H9 (cell line): ENCODE measurements around the gene DSEL. TPM values are rescaled to one million over a fixed set of nuclear protein-coding genes. Genes with fewer than 3 reads are reported as not detected.

Experiments used
- DNase-seq: peaks from one replicate; pipeline ENCODE4 v3.0.0-alpha.2; 2017
- H2AFZ ChIP-seq: one replicate; pipeline ENCODE4 v1.6.1; 2013; ENCODE audit warnings: mild to moderate bottlenecking, low read length, control low read depth, moderate library complexity
- H2AK5ac ChIP-seq: 2 replicates; pipeline ENCODE4 v1.6.1; 2013; ENCODE audit warnings: low read length, control low read depth, mixed read lengths; ENCODE audit not compliant: insufficient read length
- H2BK120ac ChIP-seq: one replicate; pipeline ENCODE4 v1.6.1; 2013; ENCODE audit warnings: low read depth, mild to moderate bottlenecking, low read length, control low read depth, inconsistent platforms; ENCODE audit not compliant: poor library complexity, severe bottlenecking
- H2BK12ac ChIP-seq: 2 replicates; pipeline ENCODE4 v1.6.1; 2013; ENCODE audit warnings: low read length, control low read depth, mixed read lengths, low read depth; ENCODE audit not compliant: insufficient read length
- H2BK15ac ChIP-seq: 2 replicates; pipeline ENCODE4 v1.6.1; 2013; ENCODE audit warnings: low read depth, low read length, control low read depth
- H2BK20ac ChIP-seq: one replicate; pipeline ENCODE4 v1.6.1; 2013; ENCODE audit warnings: low read depth, mild to moderate bottlenecking, low read length, control low read depth, inconsistent platforms; ENCODE audit not compliant: poor library complexity, severe bottlenecking
- H2BK5ac ChIP-seq: 2 replicates; pipeline ENCODE4 v1.6.1; 2013; ENCODE audit warnings: low read length, control low read depth, mixed read lengths; ENCODE audit not compliant: insufficient read length
- H3K14ac ChIP-seq: 2 replicates; pipeline ENCODE4 v1.6.1; 2013; ENCODE audit warnings: low read length, control low read depth; ENCODE audit not compliant: insufficient read depth
- H3K18ac ChIP-seq: 2 replicates; pipeline ENCODE4 v1.6.1; 2013; ENCODE audit warnings: low read depth, mild to moderate bottlenecking, mixed read lengths, low read length, control low read depth; ENCODE audit not compliant: insufficient read length
- H3K23ac ChIP-seq: 2 replicates; pipeline ENCODE4 v1.6.1; 2013; ENCODE audit warnings: low read length, control low read depth, mixed read lengths, low read depth; ENCODE audit not compliant: insufficient read length
- H3K23me2 ChIP-seq: 2 replicates; pipeline ENCODE4 v1.6.1; 2013; ENCODE audit warnings: low read depth, mild to moderate bottlenecking, mixed read lengths, low read length, control low read depth; ENCODE audit not compliant: insufficient read length, poor library complexity, severe bottlenecking
- H3K27ac ChIP-seq: 2 replicates; pipeline ENCODE4 v1.5.1; 2013; ENCODE audit warnings: low read length, control low read depth, mixed read lengths, low read depth; ENCODE audit not compliant: insufficient read length
- H3K27me3 ChIP-seq: 2 replicates; pipeline ENCODE4 v1.6.1; 2013; ENCODE audit warnings: low read length, control low read depth, inconsistent platforms; ENCODE audit not compliant: insufficient read depth
- H3K4ac ChIP-seq: 2 replicates; pipeline ENCODE4 v1.6.1; 2013; ENCODE audit warnings: low read depth, mild to moderate bottlenecking, control low read depth, inconsistent platforms, low read length, moderate library complexity
- H3K4me1 ChIP-seq: 2 replicates; pipeline ENCODE4 v1.6.1; 2013; ENCODE audit warnings: low read length, control low read depth, inconsistent platforms; ENCODE audit not compliant: insufficient read depth
- H3K4me2 ChIP-seq: 2 replicates; pipeline ENCODE4 v1.6.1; 2013; ENCODE audit warnings: low read length, control low read depth, mixed read lengths; ENCODE audit not compliant: insufficient read length, insufficient read depth
- H3K56ac ChIP-seq: 2 replicates; pipeline ENCODE4 v1.6.1; 2013; ENCODE audit warnings: low read depth, mild to moderate bottlenecking, mixed read lengths, low read length, control low read depth; ENCODE audit not compliant: insufficient read length
- H3K79me1 ChIP-seq: 2 replicates; pipeline ENCODE4 v1.6.1; 2013; ENCODE audit warnings: low read depth, mild to moderate bottlenecking, moderate library complexity, low read length, control low read depth, inconsistent platforms; ENCODE audit not compliant: insufficient read depth, poor library complexity, severe bottlenecking
- H3K79me2 ChIP-seq: 2 replicates; pipeline ENCODE4 v1.6.1; 2013; ENCODE audit warnings: low read length, control low read depth, inconsistent platforms; ENCODE audit not compliant: insufficient read depth
- H3K9ac ChIP-seq: 2 replicates; pipeline ENCODE4 v1.6.1; 2013; ENCODE audit warnings: low read length, control low read depth, mixed read lengths; ENCODE audit not compliant: insufficient read length; ENCODE audit errors: extremely low read depth
- H3K9me3 ChIP-seq: one replicate; pipeline ENCODE4 v1.6.1; 2013; ENCODE audit warnings: low read depth, low read length, inconsistent platforms; ENCODE audit not compliant: control insufficient read depth
- H3T11ph ChIP-seq: one replicate; pipeline ENCODE4 v1.6.1; 2013; ENCODE audit warnings: mild to moderate bottlenecking, low read length, control low read depth, inconsistent platforms
- H4K20me1 ChIP-seq: one replicate; pipeline ENCODE4 v1.6.1; 2013; ENCODE audit not compliant: control insufficient read depth, insufficient read length, insufficient read depth
- H4K5ac ChIP-seq: 2 replicates; pipeline ENCODE4 v1.6.1; 2013; ENCODE audit warnings: low read depth, mild to moderate bottlenecking, mixed read lengths, low read length, control low read depth; ENCODE audit not compliant: insufficient read length
- H4K8ac ChIP-seq: replicated peaks from 2 replicates; pipeline ENCODE4 v1.6.1; 2013; ENCODE audit warnings: low read length, control low read depth, mixed read lengths, low read depth; ENCODE audit not compliant: insufficient read length
- H4K91ac ChIP-seq: 2 replicates; pipeline ENCODE4 v1.6.1; 2013; ENCODE audit warnings: low read depth, mild to moderate bottlenecking, moderate library complexity, mixed read lengths, low read length, control low read depth; ENCODE audit not compliant: insufficient read length
- H3K27ac Mint-ChIP-seq, 3 experiments: 2 replicates in 2 of 3; 3 replicates in 1 of 3; pipeline ENCODE4 v1.8.0; 2020 to 2021; ENCODE audit warnings: mixed read lengths in 3 of 3, mild to moderate bottlenecking in 1 of 3, moderate library complexity in 1 of 3
- H3K27me3 Mint-ChIP-seq: 2 replicates; pipeline ENCODE4 v1.8.0; 2021; ENCODE audit warnings: low read depth, mild to moderate bottlenecking, moderate library complexity, mixed read lengths
- H3K36me3 Mint-ChIP-seq, 3 experiments: 2 replicates in 2 of 3; 3 replicates in 1 of 3; pipeline ENCODE4 v1.8.0; 2020 to 2021; ENCODE audit warnings: low read depth in 3 of 3, mixed read lengths in 3 of 3; ENCODE audit not compliant: insufficient read depth in 1 of 3
- H3K4me1 Mint-ChIP-seq, 2 experiments: 2 replicates each; pipeline ENCODE4 v1.8.0; 2020; ENCODE audit warnings: mixed read lengths in 2 of 2
- H3K4me3 Mint-ChIP-seq, 2 experiments: 2 replicates in 1 of 2; 3 replicates in 1 of 2; pipeline ENCODE4 v1.8.0; 2020 to 2021; ENCODE audit warnings: mild to moderate bottlenecking in 2 of 2, mixed read lengths in 2 of 2, moderate library complexity in 1 of 2
- H3K9me3 Mint-ChIP-seq, 2 experiments: 2 replicates in 1 of 2; 3 replicates in 1 of 2; pipeline ENCODE4 v1.8.0; 2020; ENCODE audit warnings: mild to moderate bottlenecking in 2 of 2, mixed read lengths in 2 of 2, moderate library complexity in 1 of 2
- WGBS: extraction: QIAGEN DNeasy Blood & Tissue Kit; methylation state at CpG from one replicate; pipeline ENCODE4 v1.1.7; 2013; ENCODE audit warnings: missing lambda C conversion rate, low lambda C conversion rate, mixed read lengths; ENCODE audit not compliant: insufficient read length; ENCODE audit errors: extremely low coverage; 5-methylcytosine and 5-hydroxymethylcytosine counted together
- total RNA-seq: library from RNA; stranded (reverse); gene quantifications from 2 replicates; pipeline ENCODE4 v1.2.1, GENCODE V29; 2021
- TF ChIP-seq, protein P1 (sequence below): fragments of 200-600 bp; sonication (generic); conservative IDR thresholded peaks from 3 replicates; pipeline ENCODE4 v1.8.0; 2021; ENCODE audit warnings: antibody characterized with exemption, mild to moderate bottlenecking

Gene DSEL
- total RNA-seq, 1 experiment from 2014 or later = 6.0 TPM

DNA sequence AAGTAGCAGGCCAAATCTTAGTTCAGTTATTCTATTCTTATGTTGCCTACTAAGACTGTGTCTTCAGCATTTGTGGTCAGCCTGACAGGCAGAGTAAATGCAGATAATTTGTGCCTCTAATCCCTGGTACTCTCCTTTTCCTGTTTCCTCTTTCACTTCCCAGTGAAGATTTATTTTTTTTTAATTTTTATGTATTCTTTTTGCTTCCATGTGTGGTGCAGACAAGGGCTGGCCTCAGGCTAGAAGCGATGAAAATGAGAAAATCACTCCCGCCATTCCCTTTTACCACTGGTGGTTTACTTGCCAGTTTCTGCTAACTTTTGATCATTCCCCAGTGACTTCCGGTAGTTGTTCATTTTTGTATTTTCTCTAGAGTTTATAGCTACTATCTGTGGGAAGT, 30.9 kb downstream of the DSEL start:
- Histone ChIP-seq H2BK15ac (no peak overlapping the region), H3K23ac (no peak overlapping the region), H4K8ac (no peak overlapping the region), H4K5ac (no peak overlapping the region), H3K9ac (no peak overlapping the region), H3K56ac (no peak overlapping the region), H3K9me3 (no peaks in the 10 kb centered on the region), H3K27ac (no peak overlapping the region), H2BK12ac (no peak overlapping the region), H3K4me1 (no peaks in the 10 kb centered on the region; the same call in 1 of the 2 replicates), H3K27me3 (peaks cover 11% of the 10 kb centered on the region), H3K23me2 (no peaks in the 10 kb centered on the region), H2BK120ac (no peak overlapping the region), H3K79me2 (no peaks in the 10 kb centered on the region), H2BK5ac (no peak overlapping the region), H3K4ac (no peak overlapping the region), H2BK20ac (no peak overlapping the region), H2AK5ac (no peak overlapping the region), H3K14ac (no peak overlapping the region), H3T11ph (no peak overlapping the region), H4K91ac (no peak overlapping the region), H3K4me2 (no peak overlapping the region), H3K79me1 (no peaks in the 10 kb centered on the region), H4K20me1 (no peaks in the 10 kb centered on the region), H3K18ac (no peak overlapping the region), H2AFZ (no peak overlapping the region)
- TF ChIP-seq, protein P1, sequence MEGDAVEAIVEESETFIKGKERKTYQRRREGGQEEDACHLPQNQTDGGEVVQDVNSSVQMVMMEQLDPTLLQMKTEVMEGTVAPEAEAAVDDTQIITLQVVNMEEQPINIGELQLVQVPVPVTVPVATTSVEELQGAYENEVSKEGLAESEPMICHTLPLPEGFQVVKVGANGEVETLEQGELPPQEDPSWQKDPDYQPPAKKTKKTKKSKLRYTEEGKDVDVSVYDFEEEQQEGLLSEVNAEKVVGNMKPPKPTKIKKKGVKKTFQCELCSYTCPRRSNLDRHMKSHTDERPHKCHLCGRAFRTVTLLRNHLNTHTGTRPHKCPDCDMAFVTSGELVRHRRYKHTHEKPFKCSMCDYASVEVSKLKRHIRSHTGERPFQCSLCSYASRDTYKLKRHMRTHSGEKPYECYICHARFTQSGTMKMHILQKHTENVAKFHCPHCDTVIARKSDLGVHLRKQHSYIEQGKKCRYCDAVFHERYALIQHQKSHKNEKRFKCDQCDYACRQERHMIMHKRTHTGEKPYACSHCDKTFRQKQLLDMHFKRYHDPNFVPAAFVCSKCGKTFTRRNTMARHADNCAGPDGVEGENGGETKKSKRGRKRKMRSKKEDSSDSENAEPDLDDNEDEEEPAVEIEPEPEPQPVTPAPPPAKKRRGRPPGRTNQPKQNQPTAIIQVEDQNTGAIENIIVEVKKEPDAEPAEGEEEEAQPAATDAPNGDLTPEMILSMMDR = no peak
- no CpG with 5 or more reads among the region's 3 CpGs for WGBS
- Mint-ChIP-seq H3K4me1 (peaks cover 14% of the 10 kb centered on the region in 2 experiments), H3K27me3 (peaks cover 72% of the 10 kb centered on the region), H3K4me3 (no peak overlapping the region), H3K36me3 (no peaks in the 10 kb centered on the region), H3K27ac (no peak overlapping the region), H3K9me3 (no peaks in the 10 kb centered on the region)
- DNase-seq = no peak
